Breast epithelium (tissue), 4 donors: ENCODE results near the gene TM4SF1. TPM values are rescaled to one million over a fixed set of nuclear protein-coding genes. Genes with fewer than 3 reads are reported as not detected.

Source experiments
- DNase-seq, 2 donors: peaks; one replicate each; pipeline ENCODE4 v3.0.0-alpha.2; 2019; ENCODE audit warnings: low spot score in 2 of 2
- H3K27ac ChIP-seq, 2 donors: fragments of 200-600 bp; sonication (generic) in 1 of 2; one replicate each; pipeline ENCODE4 v1.5.1; 2016 to 2019; ENCODE audit warnings: mild to moderate bottlenecking in 1 of 2
- H3K27me3 ChIP-seq, 2 donors: fragments of 200-600 bp; sonication (generic) in 1 of 2; one replicate each; pipeline versions ENCODE4 v1.5.1 to v1.6.0; 2017 to 2019; ENCODE audit warnings: control low read depth in 1 of 2, mild to moderate bottlenecking in 1 of 2
- H3K36me3 ChIP-seq: fragments of 200-600 bp; one replicate; pipeline ENCODE4 v1.5.1; 2019
- H3K4me1 ChIP-seq, 2 donors: fragments of 200-600 bp; sonication (generic); one replicate each; pipeline ENCODE4 v1.5.1; 2016 to 2019; ENCODE audit warnings: control low read depth in 1 of 2
- H3K4me3 ChIP-seq, 3 donors: fragments of 200-600 bp; sonication (generic); 1 replicate in 2 of 3; 2 replicates in 1 of 3; pipeline ENCODE4 v1.5.1; 2016 to 2019; ENCODE audit warnings: mild to moderate bottlenecking in 3 of 3, moderate library complexity in 2 of 3
- H3K9me3 ChIP-seq, 2 donors: fragments of 200-600 bp; sonication (generic) in 1 of 2; one replicate each; pipeline ENCODE4 v1.5.1; 2016 to 2019; ENCODE audit warnings: control low read depth in 1 of 2
- POLR2A ChIP-seq: fragments of 450-650 bp; IDR thresholded peaks from one replicate; pipeline ENCODE4 v1.6.1; 2016; ENCODE audit warnings: antibody characterized with exemption, mild to moderate bottlenecking, moderate library complexity
- POLR2AphosphoS5 ChIP-seq, 3 donors: sonication (generic); formaldehyde crosslinking; IDR thresholded peaks; one replicate each; pipeline ENCODE4 v1.6.1; 2017; ENCODE audit warnings: antibody characterized with exemption in 3 of 3
- intact Hi-C: fragments of 100-400 bp; cut with DNase I; formaldehyde crosslinking; loops from one replicate; pipeline ENCODE4 v1.15.1; 2023; ENCODE audit warnings: low total_unique reads
- total RNA-seq, 3 donors: library from RNA; depleted of rRNA; stranded (reverse); fragments of >200 nt; gene quantifications; one replicate each; pipeline ENCODE4 v1.1.0, GENCODE V29; 2016
- TF ChIP-seq, protein P1 (sequence below), 3 donors: fragments of 450-650 bp; IDR thresholded peaks; one replicate each; pipeline ENCODE4 v1.5.1; 2016 to 2017; ENCODE audit warnings: antibody characterized with exemption in 3 of 3, mild to moderate bottlenecking in 3 of 3, moderate library complexity in 3 of 3

The TM4SF1 gene
- total RNA-seq, 3 donors from 2014 or later = 48.5 to 559 (median 290) TPM

DNA sequence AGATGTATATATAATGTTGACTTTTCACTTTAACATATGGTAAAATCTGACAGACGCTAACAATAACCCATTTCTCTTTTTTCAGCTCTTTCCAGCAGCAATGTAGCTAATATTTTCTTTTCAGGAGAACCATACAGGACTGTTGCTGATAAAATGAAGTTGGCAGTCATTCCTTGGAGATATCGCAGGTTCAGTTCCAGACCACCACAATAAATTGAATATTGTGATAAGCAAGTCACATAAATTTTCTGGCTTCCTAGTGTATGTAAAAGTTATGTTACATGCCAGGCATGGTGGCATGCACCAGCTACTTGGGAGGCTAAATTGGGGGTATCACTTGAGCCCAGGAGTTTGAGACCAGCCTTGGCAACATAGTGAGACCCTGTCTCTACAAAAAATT lies 31.9 kb upstream of the TM4SF1 start:
- H3K9me3 ChIP-seq = no peaks in the 10 kb centered on the region
- H3K27ac ChIP-seq = no peak overlapping the region
- intact Hi-C loops = no loop called here
- DNase-seq = no peak
- no peaks in the 10 kb centered on the region for H3K36me3 ChIP-seq
- H3K4me3 ChIP-seq = no peak overlapping the region
- no peaks in the 10 kb centered on the region for H3K4me1 ChIP-seq
- no peaks in the 10 kb centered on the region for H3K27me3 ChIP-seq
- TF ChIP-seq, protein P1, sequence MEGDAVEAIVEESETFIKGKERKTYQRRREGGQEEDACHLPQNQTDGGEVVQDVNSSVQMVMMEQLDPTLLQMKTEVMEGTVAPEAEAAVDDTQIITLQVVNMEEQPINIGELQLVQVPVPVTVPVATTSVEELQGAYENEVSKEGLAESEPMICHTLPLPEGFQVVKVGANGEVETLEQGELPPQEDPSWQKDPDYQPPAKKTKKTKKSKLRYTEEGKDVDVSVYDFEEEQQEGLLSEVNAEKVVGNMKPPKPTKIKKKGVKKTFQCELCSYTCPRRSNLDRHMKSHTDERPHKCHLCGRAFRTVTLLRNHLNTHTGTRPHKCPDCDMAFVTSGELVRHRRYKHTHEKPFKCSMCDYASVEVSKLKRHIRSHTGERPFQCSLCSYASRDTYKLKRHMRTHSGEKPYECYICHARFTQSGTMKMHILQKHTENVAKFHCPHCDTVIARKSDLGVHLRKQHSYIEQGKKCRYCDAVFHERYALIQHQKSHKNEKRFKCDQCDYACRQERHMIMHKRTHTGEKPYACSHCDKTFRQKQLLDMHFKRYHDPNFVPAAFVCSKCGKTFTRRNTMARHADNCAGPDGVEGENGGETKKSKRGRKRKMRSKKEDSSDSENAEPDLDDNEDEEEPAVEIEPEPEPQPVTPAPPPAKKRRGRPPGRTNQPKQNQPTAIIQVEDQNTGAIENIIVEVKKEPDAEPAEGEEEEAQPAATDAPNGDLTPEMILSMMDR (IDR thresholded peaks at IDR 0.05) = no peak
- TF ChIP-seq POLR2A (no peak), POLR2AphosphoS5 (IDR thresholded peaks at IDR 0.05) (no peak)

DNA sequence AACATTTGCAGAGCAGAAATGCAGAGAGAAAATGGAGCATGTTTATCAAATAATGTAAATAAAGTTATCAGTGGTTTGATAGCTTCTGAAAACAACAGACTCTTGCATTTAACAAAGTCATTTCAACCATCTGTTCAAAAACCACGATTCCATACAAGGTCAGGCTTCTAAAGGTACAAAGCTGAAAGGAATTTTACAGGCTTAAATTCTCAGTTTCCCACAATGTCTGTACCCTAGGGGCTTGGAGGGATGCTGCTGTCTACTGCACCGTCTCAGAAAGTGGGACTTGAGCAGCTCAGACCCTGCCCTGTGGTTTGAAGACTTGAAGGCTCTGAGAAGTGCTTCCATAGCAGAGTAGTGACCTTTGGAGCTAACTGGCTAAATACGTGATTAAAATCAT lies 30.4 kb upstream of the TM4SF1 start:
- Histone ChIP-seq H3K4me3 (no peak overlapping the region), H3K27me3 (no peaks in the 10 kb centered on the region), H3K27ac (no peak overlapping the region), H3K4me1 (no peaks in the 10 kb centered on the region), H3K36me3 (no peaks in the 10 kb centered on the region), H3K9me3 (no peaks in the 10 kb centered on the region)
- intact Hi-C loops = no loop called here
- no peak for DNase-seq
- TF ChIP-seq POLR2AphosphoS5 (IDR thresholded peaks at IDR 0.05) (no peak), POLR2A (no peak)
- TF ChIP-seq, protein P1 (IDR thresholded peaks at IDR 0.05) = no peak

DNA sequence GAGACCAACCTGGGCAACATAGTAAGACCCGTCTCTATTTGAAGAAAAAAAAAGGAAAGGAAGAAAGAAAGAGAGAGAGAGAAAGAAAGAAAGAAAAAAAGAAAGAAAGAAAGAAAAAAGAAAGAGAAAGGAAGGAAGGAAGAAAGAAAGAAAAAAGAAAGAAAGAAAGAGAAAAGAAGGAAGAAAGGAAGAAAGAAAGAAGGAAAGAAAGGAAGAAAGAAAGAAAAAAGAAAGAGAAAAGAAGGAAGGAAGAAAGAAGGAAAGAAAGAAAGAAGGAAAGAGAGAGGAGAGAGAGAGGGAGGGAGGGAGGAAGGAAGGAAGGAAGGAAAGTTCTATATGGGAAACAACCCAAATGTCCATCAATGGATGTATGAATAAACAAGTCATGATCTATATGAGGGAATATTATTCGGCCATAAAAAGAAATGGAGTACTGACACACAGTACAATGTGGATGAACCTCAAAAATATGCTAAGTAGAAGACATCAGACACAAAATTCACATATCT lies 28.8 kb upstream of the TM4SF1 start:
- Histone ChIP-seq H3K4me1 (no peaks in the 10 kb centered on the region), H3K4me3 (no peak overlapping the region), H3K27me3 (no peaks in the 10 kb centered on the region), H3K9me3 (no peaks in the 10 kb centered on the region), H3K27ac (no peak overlapping the region), H3K36me3 (no peaks in the 10 kb centered on the region)
- DNase-seq = no peak
- intact Hi-C loops = no loop called here
- no peak for TF ChIP-seq POLR2AphosphoS5 (IDR thresholded peaks at IDR 0.05)
- TF ChIP-seq POLR2A = no peak
- TF ChIP-seq, protein P1 (IDR thresholded peaks at IDR 0.05) = no peak

DNA sequence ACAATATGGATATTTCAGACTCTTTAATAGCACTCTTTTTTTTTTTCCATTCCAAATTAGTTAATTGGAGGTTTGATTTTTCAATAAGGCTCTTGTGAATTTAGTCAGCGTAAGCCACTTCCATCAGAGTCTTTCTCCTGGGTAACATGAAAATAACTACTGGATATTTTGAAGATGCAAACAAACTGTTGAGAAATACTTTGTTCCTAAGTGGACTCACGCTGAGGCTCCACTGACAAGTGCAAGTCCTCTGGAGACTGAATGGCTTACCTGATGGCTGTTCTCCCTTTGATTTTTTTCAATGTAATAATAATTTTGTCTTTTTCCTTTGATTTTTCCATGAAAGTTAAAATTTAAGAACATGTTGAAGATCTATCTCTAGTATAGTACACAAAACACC lies 26.0 kb upstream of the TM4SF1 start:
- no peak for TF ChIP-seq POLR2A
- no peak for TF ChIP-seq POLR2AphosphoS5 (IDR thresholded peaks at IDR 0.05)
- TF ChIP-seq, protein P1 (IDR thresholded peaks at IDR 0.05) = no peak

DNA sequence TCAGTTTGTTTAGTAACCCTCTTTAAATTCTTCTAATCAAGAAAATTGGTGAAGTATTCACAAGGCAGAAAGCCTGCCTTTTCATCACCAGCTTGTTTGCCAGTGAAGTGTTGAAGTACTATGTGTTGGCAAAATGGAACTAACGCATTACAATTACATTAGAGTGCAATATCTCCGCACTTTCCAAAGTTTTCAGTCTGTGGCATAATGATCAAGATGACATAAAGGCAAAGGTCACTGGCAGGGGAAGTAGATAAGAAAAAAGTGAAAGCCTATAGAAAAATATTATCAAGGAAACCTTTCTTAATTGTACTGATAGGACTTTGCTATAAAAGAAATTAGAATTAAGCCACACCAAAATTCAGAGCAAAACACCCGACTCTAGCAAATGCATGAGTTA lies 25.0 kb upstream of the TM4SF1 start:
- no peak overlapping the region for H3K4me3 ChIP-seq
- no peak for DNase-seq
- H3K36me3 ChIP-seq = no peaks in the 10 kb centered on the region
- no peaks in the 10 kb centered on the region for H3K9me3 ChIP-seq
- TF ChIP-seq POLR2A (no peak), POLR2AphosphoS5 (IDR thresholded peaks at IDR 0.05) (no peak)
- TF ChIP-seq, protein P1 (IDR thresholded peaks at IDR 0.05) = no peak
- H3K4me1 ChIP-seq = no peaks in the 10 kb centered on the region
- intact Hi-C loops = no loop called here
- peak overlapping the region in 1 of 2 donors; percentile 36 for H3K27ac ChIP-seq
- no peaks in the 10 kb centered on the region for H3K27me3 ChIP-seq

More for the DNA sequence above, 26.0 kb upstream of the TM4SF1 start:
- Histone ChIP-seq H3K9me3 (no peaks in the 10 kb centered on the region), H3K4me3 (no peak overlapping the region), H3K4me1 (no peaks in the 10 kb centered on the region), H3K27ac (no peak overlapping the region), H3K36me3 (no peaks in the 10 kb centered on the region), H3K27me3 (no peaks in the 10 kb centered on the region)
- intact Hi-C loops = no loop called here
- DNase-seq = no peak
